Stimulated activated CD4-positive, alpha-beta T cell treated with anti-CD3 and anti-CD28 coated beads, Interleukin-2, amount 100 ng/mL, for 4 hours (primary cell): ENCODE measurements around the gene PRKN.
"Not testable (repeated sequence)": the region's sequence is repeated elsewhere in the genome, so short reads cannot be mapped to it uniquely, and the experiment has no call there.

Experiments
- DNase-seq: peaks from one replicate; pipeline ENCODE4 v3.0.0-alpha.2; 2020; ENCODE audit warnings: low read depth

PRKN gene

GRCh38 chr6:161837449-161837735 lies 890.2 kb downstream of the PRKN start:
- no peak for DNase-seq

DNA sequence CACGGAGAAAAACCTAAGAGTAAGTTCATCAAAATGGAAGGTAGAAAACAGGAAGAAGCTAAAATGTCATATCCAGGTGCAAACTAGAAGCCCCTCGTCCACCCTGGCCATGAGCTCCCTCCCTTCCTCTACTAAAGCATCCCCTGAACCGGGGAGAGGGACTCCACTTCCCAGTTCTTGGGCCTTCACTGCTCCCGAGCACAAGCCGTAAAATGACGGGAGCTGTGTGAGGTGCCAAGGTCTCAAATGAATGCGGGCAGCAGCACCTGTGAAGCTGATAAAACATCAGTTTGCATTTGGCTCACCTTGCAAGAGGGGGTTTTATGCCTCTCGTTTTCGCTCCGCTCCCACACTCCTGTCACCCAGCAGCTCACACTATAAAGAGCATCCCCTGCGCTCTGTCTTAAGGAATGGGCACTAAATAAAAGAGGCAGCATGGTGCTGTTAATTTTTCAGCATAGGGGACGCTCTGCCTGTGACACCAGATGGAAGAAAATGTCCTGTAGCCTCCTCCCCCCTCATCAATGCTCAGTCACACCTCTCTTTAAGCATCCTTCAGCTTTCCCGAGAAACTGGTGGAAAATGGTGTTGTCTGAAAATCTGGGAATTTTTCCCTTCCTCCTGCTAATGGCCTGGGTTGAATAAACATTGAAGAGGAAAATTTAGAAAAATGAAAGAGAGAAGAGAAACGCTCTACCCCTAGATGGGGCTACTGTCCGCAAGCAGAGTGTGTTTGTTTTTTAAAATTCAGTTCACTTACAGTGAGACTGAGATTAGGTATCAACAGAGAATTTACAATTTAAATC lies 890.7 kb downstream of the PRKN start:
- DNase-seq = no peak

GRCh38 chr6:161835500-161836215 lies 891.9 kb downstream of the PRKN start:
- DNase-seq = no peak

GRCh38 chr6:161834426-161834825 lies 893.1 kb downstream of the PRKN start:
- no peak for DNase-seq

- no peak for DNase-seq
Measured at GRCh38 chr6:161833099-161833860, 894.3 kb downstream of the PRKN start.

DNA sequence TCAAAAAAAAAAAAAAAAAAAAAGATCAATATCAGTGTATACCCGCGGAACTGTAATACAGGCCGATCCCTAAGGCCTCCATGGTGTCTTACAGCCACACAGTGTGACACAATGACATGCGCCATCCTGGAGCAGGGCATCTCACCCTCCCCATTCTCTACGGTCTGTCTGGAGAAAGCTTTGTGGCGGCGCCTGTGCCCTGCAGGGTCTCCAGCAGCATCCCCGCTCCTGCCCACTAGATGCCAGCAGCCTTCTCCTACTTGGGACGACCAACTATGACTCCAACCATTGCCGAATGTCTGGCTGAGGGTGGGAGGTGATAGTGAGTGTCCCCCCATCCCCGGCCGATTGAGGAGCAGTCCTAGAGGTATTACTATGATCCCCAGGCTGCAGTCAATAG lies 894.9 kb downstream of the PRKN start:
- DNase-seq = no peak

- no peak for DNase-seq
Measured at GRCh38 chr6:161830866-161831616, 896.5 kb downstream of the PRKN start.

DNA sequence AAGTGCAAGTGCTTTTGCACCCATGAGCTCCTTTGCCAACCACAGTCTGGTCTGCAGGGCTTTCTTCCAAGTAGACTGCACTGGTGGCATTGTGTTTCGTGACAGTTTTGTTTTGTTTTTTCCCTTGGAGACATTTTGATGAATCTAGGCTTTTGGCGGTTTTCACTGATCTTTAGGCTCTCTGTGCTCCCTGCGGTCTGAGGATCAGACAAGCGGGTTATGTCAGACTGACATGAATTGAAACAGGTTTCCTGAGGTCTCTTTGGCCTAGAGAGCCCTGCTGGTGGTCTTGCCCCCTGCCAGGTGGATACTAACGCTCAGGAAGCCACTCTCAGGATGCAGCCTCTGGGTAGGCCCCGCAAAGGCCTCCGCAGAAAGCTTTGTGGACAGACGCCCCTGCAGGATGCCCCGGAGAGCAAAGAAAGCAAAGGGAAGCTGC lies 898.3 kb downstream of the PRKN start:
- no peak for DNase-seq

DNA sequence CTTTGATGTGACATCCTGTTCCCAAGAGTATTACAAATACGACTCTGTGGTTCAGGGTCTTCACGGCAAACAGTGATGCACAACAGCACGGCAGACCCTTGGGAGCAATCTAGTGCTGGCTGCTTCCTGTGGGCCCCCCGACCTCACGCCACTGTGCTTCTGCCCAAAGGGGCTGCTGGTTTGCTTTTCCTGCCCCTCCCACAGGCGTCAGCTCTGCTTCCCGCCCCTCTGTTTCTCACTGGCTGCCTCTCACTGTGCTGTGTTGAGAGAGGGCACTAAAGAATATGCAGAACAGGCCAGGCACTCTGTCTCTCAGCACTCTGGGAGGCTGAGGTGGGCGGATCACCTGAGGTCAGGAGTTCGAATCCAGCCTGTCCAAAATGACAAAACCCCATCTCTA lies 899.2 kb downstream of the PRKN start:
- DNase-seq = no peak

DNA sequence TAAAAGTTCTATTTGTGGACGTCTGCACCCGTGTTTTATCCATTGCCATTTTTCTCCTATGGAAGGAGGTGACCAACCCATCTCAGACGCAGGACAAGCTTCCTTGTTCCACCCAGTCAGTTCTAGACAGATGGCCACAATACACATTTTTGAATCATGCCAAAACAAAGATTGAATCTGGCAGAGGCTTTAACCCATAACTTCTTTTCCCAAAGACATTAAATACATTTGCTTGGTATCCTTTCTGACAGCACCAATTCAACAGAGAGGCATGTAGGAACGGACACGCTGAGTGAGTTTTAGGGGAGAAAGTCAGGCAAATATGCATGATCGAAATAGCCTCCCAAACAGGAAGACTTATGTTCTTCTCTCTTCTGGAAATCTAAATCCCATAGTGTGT lies 901.1 kb downstream of the PRKN start:
- DNase-seq = no peak

DNA sequence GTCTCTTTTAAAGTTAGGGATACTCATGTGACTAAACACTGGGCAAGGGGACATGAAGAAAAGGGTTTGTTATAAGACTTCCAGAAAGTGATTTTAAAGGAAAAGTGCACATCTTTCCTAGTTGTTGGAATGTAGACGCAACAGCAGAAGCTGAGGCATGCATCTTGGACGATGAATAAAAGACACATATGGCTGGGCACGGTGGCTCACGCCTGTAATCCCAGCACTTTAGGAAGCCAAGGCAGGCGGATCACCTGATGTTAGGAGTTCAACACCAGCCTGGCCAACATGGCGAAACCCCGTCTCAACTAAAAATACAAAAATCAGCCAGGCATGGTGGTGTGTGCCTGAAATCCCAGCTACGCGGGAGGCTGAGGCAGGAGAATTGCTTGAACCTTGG lies 905.4 kb downstream of the PRKN start:
- DNase-seq = not testable (repeated sequence)

- DNase-seq = no peak
Measured at GRCh38 chr6:161817881-161818280, 909.7 kb downstream of the PRKN start.

DNA sequence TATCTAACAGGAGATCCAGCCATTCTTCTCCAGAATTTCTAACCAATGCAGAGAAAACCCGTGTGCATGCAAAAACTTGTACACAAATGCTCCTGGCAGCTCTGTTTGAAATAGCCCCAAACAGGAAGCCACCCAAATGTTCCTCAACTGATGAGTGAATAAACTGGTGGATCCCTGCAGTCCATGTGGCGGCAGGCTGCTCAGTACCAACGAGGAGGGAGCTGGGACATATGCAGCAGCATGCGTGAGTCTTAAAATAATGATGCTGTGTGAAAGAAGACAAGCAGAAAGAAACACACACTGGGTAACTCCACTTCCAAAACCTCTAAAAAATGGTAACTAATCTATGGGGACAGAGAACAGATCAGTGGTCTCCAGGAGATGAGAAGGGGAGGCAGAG lies 911.6 kb downstream of the PRKN start:
- no peak for DNase-seq

DNA sequence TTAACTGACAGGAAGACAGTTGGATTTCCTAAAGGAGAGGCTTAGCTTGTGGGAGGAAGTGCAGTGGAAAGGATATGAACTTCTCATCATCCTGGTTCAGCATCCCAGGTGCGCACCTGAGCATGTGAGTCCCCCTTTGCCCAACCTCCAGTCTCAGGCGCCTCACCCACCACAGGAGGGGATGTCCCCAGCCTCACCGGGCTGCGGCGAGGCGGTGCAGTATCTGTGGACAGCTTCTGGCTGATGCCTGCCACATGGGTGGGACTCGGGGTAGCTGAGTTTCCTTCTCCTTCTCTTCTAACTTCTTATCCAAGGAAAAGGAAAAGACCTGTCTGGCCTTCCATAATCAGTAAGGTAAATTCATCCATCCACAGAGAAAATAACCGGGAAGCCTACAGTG lies 914.4 kb downstream of the PRKN start:
- DNase-seq = no peak

DNA sequence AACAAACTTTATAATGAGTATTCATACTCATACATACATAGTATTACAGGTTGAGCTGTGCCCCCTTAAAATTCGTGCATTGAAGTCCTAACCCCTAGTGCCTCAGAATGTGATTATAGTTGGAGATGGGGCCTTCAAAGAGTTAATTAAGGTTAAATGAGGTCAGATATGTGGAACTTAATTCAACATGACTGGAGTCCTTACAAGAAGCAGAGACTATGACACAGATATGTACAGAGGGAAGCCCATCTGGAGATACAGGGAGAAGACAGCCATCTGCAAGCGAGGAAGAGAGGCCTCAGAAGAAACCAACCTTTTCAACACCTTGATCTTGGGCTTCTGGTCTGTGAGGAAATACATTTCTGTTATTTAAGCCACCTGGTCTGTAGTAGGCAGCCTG lies 917.6 kb downstream of the PRKN start:
- no peak for DNase-seq

DNA sequence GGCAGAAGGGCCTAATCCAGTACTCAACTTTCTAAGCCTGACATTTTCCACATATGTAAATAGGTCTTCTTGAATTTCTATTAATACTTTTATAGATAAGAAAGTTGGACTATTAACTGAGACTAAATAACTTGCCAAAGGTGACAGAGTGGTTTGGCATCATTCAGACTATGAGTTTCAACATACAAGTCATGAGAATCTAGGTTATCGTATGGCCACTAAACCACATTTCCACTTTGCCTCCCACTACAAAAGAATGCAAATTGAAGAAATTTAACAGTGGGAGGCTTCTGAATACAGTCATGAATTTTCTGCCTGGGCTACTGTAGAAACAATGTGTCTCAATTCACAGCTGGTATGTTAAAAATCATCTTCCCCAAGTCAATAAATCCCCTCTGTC lies 922.7 kb downstream of the PRKN start:
- DNase-seq = no peak

- no peak for DNase-seq
Measured at GRCh38 chr6:161803131-161803530, 924.4 kb downstream of the PRKN start.

GRCh38 chr6:161802231-161802630 lies 925.3 kb downstream of the PRKN start:
- DNase-seq = no peak

DNA sequence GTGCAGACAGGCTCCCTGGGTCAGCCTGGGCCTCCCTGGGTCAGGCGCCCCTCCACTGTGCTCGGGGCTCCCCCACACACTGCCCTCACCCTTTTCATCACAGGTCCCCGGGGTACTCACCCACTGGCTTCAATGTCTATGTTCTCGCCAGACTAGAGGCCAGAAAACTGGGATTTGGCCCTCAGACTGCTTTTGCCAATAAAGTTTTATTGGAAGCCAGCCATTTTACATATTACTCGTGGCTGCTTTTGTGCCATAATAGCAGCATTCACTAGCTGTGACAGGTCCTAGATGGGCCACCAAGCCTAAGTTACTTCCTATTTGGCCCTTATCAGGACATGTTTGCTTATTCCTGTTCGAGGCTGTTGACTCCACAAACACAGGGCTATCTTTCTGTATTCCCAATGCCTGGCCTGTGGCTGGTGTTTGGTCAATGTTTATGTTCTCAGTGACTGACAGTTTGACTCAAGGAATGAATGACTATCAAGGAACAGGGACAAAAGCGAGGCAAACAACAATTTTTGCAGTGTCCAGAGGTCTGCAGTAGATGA lies 928.6 kb downstream of the PRKN start:
- no peak for DNase-seq

GRCh38 chr6:161796681-161797080 lies 930.9 kb downstream of the PRKN start:
- no peak for DNase-seq

DNA sequence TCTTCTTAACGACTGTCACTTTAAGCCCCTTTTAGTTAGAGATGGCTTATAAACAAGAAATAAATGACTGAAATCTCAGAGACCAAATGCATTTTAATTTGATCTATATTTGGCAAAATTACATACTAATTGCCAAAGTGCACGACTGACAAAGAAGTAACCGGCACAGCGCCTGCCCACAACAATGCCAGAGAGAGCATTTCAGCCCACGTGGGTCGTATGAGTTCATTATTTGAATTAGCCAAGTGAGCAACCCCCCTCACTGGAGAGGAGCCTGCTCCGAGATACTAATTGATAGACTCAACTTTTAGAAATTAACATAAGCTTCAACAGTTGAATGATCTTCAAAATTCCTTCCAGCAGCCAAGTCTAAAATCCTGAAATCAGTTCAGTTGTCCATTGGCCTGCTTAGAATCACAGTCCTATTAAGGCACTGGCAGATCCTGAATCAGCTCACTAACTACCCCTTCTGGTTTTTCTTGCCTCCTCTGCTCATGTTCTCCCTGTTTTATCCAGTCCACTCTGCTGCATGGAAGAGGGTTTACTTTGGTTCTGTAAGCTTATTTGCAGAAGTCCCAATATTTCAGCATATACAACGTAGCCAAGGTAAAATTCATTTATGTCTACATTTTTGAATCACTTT lies 934.6 kb downstream of the PRKN start:
- DNase-seq = no peak

GRCh38 chr6:161788531-161788930 lies 939.0 kb downstream of the PRKN start:
- no peak for DNase-seq
